ENCODE measurements around the gene FAM171A1.

Gene FAM171A1

DNA sequence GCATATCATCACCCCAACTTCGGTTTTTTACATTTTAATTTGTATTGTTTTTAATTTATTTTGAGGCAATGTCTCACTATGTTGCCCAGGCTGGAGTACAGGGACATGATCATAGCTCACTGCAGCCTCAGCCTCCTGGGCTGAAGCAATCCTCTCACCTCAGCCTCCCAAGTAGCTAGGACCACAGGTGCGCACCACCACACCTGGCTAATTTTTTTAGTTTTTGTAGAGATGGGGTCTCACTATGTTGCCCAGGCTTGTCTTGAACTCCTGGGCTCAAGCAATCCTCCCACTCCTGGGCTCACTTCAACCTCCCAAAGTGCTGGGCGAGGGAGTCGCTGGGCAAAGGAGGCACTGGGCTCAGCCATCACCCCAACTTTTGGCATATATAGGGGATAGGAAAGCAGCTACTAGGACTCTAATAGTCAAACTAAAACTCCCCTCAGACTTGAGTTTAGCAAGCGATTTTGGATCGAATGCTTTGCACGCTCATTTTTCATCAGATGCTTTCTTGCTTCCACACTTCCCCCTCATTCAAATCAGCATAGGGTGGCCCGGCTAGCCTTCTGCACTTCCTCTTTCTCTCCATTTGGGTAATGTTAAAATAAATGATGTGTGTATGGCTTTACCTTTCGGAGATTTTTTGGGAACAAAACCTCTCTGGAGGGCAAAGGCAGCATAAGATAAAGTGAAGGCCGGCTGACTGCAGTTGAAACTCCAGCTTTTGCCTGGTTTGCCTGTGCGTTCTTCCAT lies 181.8 kb downstream of the FAM171A1 start:
- no peaks in the 10 kb centered on the region for H3K4me1 ChIP-seq (ENCODE audit: control insufficient read depth, insufficient read depth, low read length)
- H3K27ac ChIP-seq (ENCODE audit: low read length), result no peak overlapping the region
- H3K9ac ChIP-seq (ENCODE audit: low read length in 2 of 2), result no peak overlapping the region
- no peaks in the 10 kb centered on the region for H3K27me3 ChIP-seq (ENCODE audit: control insufficient read depth in 1 of 2, insufficient read depth in 2 of 2, low read length in 2 of 2)
- H3K9me3 ChIP-seq (ENCODE audit: control insufficient read depth in 2 of 2, low read length in 2 of 2), result no peaks in the 10 kb centered on the region
- H3K4me3 ChIP-seq (ENCODE audit: low read length in 2 of 2), result no peak overlapping the region
- H3K36me3 ChIP-seq (ENCODE audit: control insufficient read depth in 2 of 2, insufficient read depth in 2 of 2, low read length in 2 of 2), result no peaks in the 10 kb centered on the region

DNA sequence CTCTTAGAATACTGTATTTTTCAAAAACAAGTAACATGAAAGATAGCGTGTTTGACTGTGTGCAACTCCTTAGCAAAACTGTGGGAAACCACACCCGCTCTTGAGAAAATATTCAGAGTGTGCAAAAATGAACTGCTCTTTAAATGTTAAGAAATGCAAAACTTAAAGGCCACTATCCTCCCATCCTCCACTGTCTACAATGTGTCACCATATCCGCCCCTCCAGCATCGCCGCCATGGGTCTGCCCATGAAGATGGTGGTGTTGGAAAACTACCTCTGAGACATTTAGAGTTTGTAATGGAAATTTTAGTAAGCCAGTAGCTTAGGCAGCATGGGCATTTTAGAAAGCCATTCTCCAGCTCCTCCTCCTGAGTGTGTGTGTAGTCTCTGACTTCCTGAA lies 182.5 kb downstream of the FAM171A1 start:
- Histone ChIP-seq H3K27ac (ENCODE audit: low read length) (no peak overlapping the region), H3K4me3 (ENCODE audit: low read length in 2 of 2) (no peak overlapping the region), H3K4me1 (ENCODE audit: control insufficient read depth, insufficient read depth, low read length) (no peaks in the 10 kb centered on the region), H3K9me3 (ENCODE audit: control insufficient read depth in 2 of 2, low read length in 2 of 2) (no peaks in the 10 kb centered on the region), H3K27me3 (ENCODE audit: control insufficient read depth in 1 of 2, insufficient read depth in 2 of 2, low read length in 2 of 2) (no peaks in the 10 kb centered on the region), H3K9ac (ENCODE audit: low read length in 2 of 2) (no peak overlapping the region), H3K36me3 (ENCODE audit: control insufficient read depth in 2 of 2, insufficient read depth in 2 of 2, low read length in 2 of 2) (no peaks in the 10 kb centered on the region)

DNA sequence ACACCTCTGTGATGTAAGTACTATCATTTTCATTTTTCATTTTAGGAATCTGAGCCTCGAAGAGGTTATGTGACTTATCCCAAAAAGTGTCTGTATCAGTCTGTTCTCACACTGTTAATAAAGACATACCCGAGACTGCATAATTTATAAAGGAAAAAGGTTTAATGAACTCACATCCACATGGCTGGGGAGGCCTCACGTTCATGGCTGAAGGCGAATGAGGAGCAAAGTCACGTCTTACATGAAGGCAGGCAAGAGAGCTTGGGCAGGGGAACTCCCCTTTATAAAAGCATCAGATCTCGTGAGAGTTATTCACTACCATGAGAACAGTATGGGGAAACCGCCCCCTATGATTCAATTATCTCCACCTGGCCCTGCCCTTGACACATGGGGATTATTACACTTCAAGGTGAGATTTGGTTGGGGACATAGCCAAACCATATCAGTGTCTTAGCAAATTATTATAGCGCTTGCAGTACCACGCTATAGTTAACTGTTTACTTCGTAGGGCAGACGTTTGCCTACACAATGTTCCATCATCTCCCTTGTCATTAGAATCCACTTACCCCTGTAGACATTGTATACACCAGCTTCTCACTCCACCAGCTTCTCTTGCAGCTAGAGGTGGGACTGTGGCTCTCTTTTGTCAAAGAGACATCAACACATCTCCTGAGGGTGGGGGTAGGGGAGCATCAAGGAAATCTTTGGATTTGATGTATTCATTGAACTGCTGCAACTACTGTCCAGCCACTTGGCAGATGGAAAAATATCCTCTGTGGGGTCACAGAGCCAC lies 187.2 kb downstream of the FAM171A1 start:
- no peaks in the 10 kb centered on the region for H3K36me3 ChIP-seq (ENCODE audit: control insufficient read depth in 2 of 2, insufficient read depth in 2 of 2, low read length in 2 of 2)
- no peak overlapping the region for H3K27ac ChIP-seq (ENCODE audit: low read length)
- no peak overlapping the region for H3K9ac ChIP-seq (ENCODE audit: low read length in 2 of 2)
- no peak overlapping the region for H3K4me3 ChIP-seq (ENCODE audit: low read length in 2 of 2)
- H3K27me3 ChIP-seq (ENCODE audit: control insufficient read depth in 1 of 2, insufficient read depth in 2 of 2, low read length in 2 of 2), result no peaks in the 10 kb centered on the region
- no peaks in the 10 kb centered on the region for H3K9me3 ChIP-seq (ENCODE audit: control insufficient read depth in 2 of 2, low read length in 2 of 2)
- peaks cover 4% of the 10 kb centered on the region for H3K4me1 ChIP-seq (ENCODE audit: control insufficient read depth, insufficient read depth, low read length)

DNA sequence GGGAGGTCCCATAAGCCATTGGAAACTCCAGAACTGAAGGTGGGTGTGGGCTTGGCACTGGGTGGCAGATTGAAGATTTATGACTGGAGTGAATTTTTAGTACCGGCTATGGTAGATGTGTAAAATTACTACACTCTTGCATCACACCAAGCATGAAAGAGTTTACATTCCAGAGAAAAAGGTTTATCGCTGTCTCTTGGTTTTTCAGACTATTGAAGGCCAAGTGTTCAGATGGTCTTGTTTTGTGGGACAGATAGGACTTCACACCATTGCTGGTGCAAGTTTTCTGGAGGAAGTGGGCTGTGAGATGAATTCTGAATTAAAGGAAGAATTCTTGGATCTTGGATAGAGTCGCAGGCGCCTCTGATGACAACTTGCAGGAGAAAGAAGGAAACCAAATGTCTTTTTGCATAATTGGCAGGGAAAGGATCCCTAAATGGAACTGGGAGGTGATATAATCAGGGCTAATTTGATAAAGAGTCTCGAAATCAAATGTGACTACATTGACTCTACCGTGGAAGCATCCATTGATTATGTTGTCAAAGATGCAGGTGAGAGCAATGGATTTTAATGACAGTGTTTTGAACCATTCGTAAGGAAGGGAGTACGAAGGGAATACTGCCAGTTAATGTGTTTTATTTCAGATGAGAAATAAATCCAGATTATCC lies 188.4 kb downstream of the FAM171A1 start:
- H3K27me3 ChIP-seq (ENCODE audit: control insufficient read depth in 1 of 2, insufficient read depth in 2 of 2, low read length in 2 of 2), result no peaks in the 10 kb centered on the region
- no peak overlapping the region for H3K4me3 ChIP-seq (ENCODE audit: low read length in 2 of 2)
- H3K36me3 ChIP-seq (ENCODE audit: control insufficient read depth in 2 of 2, insufficient read depth in 2 of 2, low read length in 2 of 2), result no peaks in the 10 kb centered on the region
- H3K9ac ChIP-seq (ENCODE audit: low read length in 2 of 2), result no peak overlapping the region
- H3K9me3 ChIP-seq (ENCODE audit: control insufficient read depth in 2 of 2, low read length in 2 of 2), result no peaks in the 10 kb centered on the region
- H3K27ac ChIP-seq (ENCODE audit: low read length), result no peak overlapping the region
- peaks cover 4% of the 10 kb centered on the region for H3K4me1 ChIP-seq (ENCODE audit: control insufficient read depth, insufficient read depth, low read length)

DNA sequence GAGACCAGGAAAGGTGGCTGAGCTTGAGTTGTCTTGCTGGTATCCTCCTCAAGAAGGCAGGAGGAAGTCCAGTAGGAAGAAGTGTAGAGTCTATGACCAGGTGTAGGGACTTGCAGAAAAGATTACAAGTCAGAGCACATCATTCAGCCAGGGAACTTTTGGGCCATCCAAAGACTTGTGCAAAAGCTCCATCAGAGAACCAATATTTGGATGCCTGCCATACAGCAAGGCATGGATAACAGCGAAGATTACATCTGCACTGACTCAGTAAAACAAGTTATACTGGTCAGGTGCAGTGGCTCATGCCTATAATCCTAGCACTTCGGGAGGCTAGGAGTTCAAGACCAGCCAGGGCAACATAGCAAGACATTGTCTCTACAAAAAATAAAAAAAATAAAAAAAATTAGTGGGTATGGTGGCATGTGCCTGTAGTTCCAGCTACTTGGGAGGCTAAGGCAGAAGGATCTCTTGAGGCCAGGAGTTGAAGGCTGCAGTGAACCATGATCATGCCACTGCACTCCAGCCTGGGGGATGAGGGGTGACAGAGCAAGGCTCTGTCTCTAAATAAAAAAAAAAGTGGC lies 189.4 kb downstream of the FAM171A1 start:
- Histone ChIP-seq H3K4me3 (ENCODE audit: low read length in 2 of 2) (no peak overlapping the region), H3K9ac (ENCODE audit: low read length in 2 of 2) (no peak overlapping the region), H3K27ac (ENCODE audit: low read length) (no peak overlapping the region)

DNA sequence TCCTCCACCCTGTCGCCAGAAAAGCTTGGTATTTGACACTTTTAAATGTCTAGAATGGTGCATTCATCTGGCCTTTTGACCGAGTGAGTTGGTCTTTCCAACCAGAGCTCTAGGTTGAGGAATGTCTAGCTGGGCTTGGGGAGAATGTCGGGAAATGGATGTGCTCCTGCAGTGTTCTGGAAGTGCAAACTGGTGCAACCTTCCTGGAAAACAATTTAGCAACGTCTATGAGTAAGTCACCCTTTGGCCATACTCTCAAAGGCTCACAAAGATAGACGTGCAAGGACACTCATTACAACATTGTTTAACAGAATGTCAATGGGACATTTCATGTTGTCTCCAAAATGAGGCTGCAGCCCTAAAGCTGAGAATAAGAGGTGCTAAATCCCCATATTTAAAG lies 190.4 kb downstream of the FAM171A1 start:
- Histone ChIP-seq H3K27me3 (ENCODE audit: control insufficient read depth in 1 of 2, insufficient read depth in 2 of 2, low read length in 2 of 2) (no peaks in the 10 kb centered on the region), H3K36me3 (ENCODE audit: control insufficient read depth in 2 of 2, insufficient read depth in 2 of 2, low read length in 2 of 2) (no peaks in the 10 kb centered on the region), H3K27ac (ENCODE audit: low read length) (no peak overlapping the region), H3K9me3 (ENCODE audit: control insufficient read depth in 2 of 2, low read length in 2 of 2) (no peaks in the 10 kb centered on the region), H3K4me3 (ENCODE audit: low read length in 2 of 2) (no peak overlapping the region), H3K9ac (ENCODE audit: low read length in 2 of 2) (no peak overlapping the region), H3K4me1 (ENCODE audit: control insufficient read depth, insufficient read depth, low read length) (peaks cover 4% of the 10 kb centered on the region)

More for the DNA sequence above, 189.4 kb downstream of the FAM171A1 start:
- Histone ChIP-seq H3K36me3 (ENCODE audit: control insufficient read depth in 2 of 2, insufficient read depth in 2 of 2, low read length in 2 of 2) (no peaks in the 10 kb centered on the region), H3K4me1 (ENCODE audit: control insufficient read depth, insufficient read depth, low read length) (peaks cover 4% of the 10 kb centered on the region), H3K27me3 (ENCODE audit: control insufficient read depth in 1 of 2, insufficient read depth in 2 of 2, low read length in 2 of 2) (no peaks in the 10 kb centered on the region), H3K9me3 (ENCODE audit: control insufficient read depth in 2 of 2, low read length in 2 of 2) (no peaks in the 10 kb centered on the region)

DNA sequence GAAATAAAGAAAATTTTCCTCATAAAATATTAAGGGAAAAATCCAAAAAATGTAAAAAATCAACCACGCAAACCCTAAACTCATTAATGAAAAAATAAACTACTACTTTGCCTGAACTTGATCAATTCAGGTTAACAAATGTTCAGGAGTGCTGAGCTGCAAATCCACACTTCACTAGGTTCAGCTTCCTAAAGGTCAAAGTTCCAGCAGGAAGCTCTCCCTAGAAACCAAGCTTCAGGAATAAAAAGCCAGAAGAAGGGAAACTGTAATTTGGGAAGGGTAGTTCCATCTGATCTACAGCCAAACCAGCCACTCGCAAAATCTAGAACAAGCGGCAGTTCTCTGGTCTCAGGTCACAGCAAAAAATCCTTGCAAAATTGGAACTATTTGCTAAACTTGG lies 194.8 kb downstream of the FAM171A1 start:
- Histone ChIP-seq H3K4me3 (ENCODE audit: low read length in 2 of 2) (no peak overlapping the region), H3K36me3 (ENCODE audit: control insufficient read depth in 2 of 2, insufficient read depth in 2 of 2, low read length in 2 of 2) (no peaks in the 10 kb centered on the region), H3K9me3 (ENCODE audit: control insufficient read depth in 2 of 2, low read length in 2 of 2) (no peaks in the 10 kb centered on the region), H3K4me1 (ENCODE audit: control insufficient read depth, insufficient read depth, low read length) (no peaks in the 10 kb centered on the region), H3K27me3 (ENCODE audit: control insufficient read depth in 1 of 2, insufficient read depth in 2 of 2, low read length in 2 of 2) (no peaks in the 10 kb centered on the region), H3K27ac (ENCODE audit: low read length) (no peak overlapping the region), H3K9ac (ENCODE audit: low read length in 2 of 2) (no peak overlapping the region)

DNA sequence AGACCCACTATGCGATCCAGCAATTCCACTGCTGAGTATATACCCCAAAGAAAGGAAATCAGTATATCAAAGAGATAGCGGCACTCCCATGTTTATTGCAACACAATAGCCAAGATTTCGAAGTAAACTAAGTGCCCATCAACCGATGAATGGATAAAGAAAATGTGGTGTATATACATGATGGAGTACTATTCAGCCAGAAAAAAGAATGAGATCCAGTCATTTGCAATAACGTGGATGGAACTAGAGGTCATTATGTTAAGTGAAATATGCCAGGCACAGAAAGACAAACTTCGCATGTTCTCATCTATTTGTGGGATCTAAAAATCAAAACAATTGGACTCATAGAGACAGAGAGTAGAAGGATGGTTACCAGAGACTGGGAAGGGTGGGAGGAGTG lies 195.5 kb downstream of the FAM171A1 start:
- Histone ChIP-seq H3K36me3 (ENCODE audit: control insufficient read depth in 2 of 2, insufficient read depth in 2 of 2, low read length in 2 of 2) (no peaks in the 10 kb centered on the region), H3K27ac (ENCODE audit: low read length) (no peak overlapping the region), H3K27me3 (ENCODE audit: control insufficient read depth in 1 of 2, insufficient read depth in 2 of 2, low read length in 2 of 2) (no peaks in the 10 kb centered on the region), H3K9me3 (ENCODE audit: control insufficient read depth in 2 of 2, low read length in 2 of 2) (no peaks in the 10 kb centered on the region), H3K4me1 (ENCODE audit: control insufficient read depth, insufficient read depth, low read length) (no peaks in the 10 kb centered on the region), H3K9ac (ENCODE audit: low read length in 2 of 2) (no peak overlapping the region), H3K4me3 (ENCODE audit: low read length in 2 of 2) (no peak overlapping the region)

DNA sequence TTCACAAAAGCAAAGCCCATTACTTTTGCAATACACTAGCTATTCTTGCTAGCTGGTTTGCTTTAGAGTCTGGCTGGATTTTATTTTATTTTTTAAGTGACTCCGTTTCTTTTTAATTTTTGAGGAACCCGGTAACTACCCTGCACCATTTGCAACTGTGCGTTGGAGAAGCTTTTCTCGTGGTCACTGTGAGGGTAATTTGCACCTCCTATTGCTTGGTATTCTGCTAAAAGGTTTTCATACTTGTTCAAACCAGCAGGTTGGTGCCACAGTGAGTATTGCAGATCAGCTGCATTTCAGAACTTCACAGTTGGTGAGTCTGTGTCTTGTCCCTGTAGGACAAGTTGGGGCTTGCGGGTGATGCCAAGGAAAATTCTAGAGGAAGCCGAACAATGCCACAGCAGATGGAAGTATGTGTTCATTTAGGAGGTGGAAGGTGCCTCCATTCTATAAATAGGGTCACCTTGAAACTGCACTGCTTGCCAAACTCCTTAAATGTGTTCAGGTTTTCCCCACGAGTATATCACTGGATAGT lies 198.7 kb downstream of the FAM171A1 start:
- H3K9me3 ChIP-seq (ENCODE audit: control insufficient read depth in 2 of 2, low read length in 2 of 2), result no peaks in the 10 kb centered on the region
- no peak overlapping the region for H3K4me3 ChIP-seq (ENCODE audit: low read length in 2 of 2)
- H3K36me3 ChIP-seq (ENCODE audit: control insufficient read depth in 2 of 2, insufficient read depth in 2 of 2, low read length in 2 of 2), result no peaks in the 10 kb centered on the region
- H3K27ac ChIP-seq (ENCODE audit: low read length), result no peak overlapping the region
- H3K4me1 ChIP-seq (ENCODE audit: control insufficient read depth, insufficient read depth, low read length), result peaks cover 9% of the 10 kb centered on the region
- H3K9ac ChIP-seq (ENCODE audit: low read length in 2 of 2), result no peak overlapping the region
- H3K27me3 ChIP-seq (ENCODE audit: control insufficient read depth in 1 of 2, insufficient read depth in 2 of 2, low read length in 2 of 2), result no peaks in the 10 kb centered on the region

DNA sequence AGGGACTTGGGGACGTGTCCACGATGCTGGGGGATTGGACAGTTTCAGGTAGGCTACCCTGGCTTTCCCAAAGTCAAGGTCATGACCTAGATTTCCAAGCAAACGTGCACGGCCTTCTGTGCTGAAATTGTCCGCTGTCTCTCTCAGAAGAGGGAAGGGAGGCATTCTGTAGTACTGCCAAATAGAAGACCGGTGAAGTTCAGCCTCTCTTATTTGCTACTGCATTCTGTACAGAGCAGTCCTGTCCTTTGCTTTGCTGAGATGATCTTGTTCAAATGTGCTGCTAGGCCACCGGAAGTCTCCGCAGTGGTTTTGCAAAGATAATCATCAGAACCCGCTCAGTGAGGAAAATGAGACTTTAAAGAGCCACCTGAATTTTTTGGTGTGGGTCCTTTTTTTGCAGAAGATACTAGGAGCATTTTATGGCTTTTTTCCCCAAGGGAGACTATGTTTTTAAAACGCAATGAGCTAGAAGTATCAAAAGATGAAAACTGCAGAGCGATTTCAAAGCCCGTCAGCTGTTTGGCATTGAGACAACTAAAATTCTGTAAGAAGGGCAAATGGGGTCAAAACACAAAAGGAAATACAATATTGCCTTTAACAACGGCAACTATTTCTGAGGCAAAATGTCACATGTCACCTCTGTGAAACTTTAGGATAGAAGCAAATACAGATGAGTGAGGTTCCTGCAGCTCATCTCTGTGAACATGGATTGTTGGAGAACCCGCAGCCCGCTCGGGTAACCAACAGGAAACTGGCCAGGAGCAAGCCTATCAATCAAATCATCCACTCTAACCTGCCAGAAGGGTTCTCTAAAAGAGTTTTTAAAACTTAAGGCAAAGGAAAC lies 201.3 kb downstream of the FAM171A1 start:
- H3K4me1 ChIP-seq (ENCODE audit: control insufficient read depth, insufficient read depth, low read length), result peaks cover 13% of the 10 kb centered on the region
- no peak overlapping the region for H3K9ac ChIP-seq (ENCODE audit: low read length in 2 of 2)
- peak overlapping the region; percentile 37 for H3K27ac ChIP-seq (ENCODE audit: low read length)
- no peaks in the 10 kb centered on the region for H3K36me3 ChIP-seq (ENCODE audit: control insufficient read depth in 2 of 2, insufficient read depth in 2 of 2, low read length in 2 of 2)
- H3K27me3 ChIP-seq (ENCODE audit: control insufficient read depth in 1 of 2, insufficient read depth in 2 of 2, low read length in 2 of 2), result no peaks in the 10 kb centered on the region
- H3K9me3 ChIP-seq (ENCODE audit: control insufficient read depth in 2 of 2, low read length in 2 of 2), result no peaks in the 10 kb centered on the region
- H3K4me3 ChIP-seq (ENCODE audit: low read length in 2 of 2), result peak overlapping the region in 1 of 2 donors; percentile 62
